EH (cell line): Measurements from ENCODE around the gene CENPB.

Experiments used
- DNase-seq: peaks from one replicate; pipeline ENCODE4 v3.0.0-alpha.2; 2015; ENCODE audit warnings: low read depth

CENPB gene

DNA sequence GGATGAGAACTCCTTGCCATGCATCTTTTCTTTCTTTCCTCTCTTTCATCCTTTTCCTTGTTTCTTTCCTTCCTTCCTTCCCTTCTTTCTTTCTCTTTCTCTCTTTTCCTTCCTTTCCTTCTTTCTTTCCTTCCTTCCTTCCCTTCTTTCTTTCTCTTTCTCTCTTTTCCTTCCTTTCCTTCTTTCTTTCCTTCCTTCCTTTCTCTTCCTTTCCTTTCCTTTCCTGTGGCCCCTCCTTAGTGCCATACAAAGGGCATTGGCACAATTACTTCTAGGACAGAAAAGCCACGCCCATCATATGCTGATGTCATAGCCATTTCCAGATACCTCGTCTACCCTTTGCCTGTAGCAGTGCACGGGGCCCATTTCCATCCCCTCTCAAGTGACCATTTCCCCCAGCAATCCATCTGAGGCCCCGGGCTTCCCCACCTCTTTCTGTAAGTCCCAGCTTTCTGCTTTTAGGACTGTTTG is 2.2 kb upstream of the CENPB start:
- DNase-seq: no peak

DNA sequence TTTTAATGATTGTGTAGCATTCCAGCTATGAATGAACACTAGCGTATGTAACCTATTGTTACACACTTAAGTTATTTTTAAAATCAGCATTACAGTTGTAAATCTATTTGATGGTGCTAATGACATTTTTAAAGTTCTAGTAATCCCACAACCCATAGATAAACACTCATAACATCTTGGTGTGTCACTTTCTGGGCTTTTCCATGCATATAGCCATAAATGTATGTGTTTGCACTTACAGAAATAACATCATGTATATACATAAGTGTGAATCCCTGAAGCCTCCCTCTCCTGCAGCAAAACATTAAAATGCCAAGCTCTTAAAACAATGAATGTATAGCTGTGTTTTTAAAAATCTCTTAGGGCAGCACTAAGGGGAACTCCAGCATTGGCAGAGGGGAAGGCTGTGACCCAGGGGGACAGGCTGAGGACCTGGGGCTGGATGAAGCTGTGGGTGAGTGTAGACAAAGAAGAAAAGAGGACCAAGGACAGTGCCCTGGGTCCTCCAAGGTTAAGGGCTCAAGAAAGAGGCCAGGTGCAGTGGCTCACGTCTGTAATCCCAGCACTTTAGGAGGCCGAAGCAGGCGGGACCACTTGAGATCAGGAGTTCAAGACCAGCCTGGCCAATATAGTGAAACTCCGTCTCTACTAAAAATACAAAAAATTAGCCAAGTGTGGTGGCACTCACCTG is 929 bp upstream of the CENPB start:
- DNase-seq: no peak

GRCh38 chr20:3786126-3786484 is 435 bp downstream of the CENPB start:
- DNase-seq: peak; percentile 64

GRCh38 chr20:3785240-3786125 is 1.1 kb downstream of the CENPB start:
- DNase-seq: peak; percentile 46

DNA sequence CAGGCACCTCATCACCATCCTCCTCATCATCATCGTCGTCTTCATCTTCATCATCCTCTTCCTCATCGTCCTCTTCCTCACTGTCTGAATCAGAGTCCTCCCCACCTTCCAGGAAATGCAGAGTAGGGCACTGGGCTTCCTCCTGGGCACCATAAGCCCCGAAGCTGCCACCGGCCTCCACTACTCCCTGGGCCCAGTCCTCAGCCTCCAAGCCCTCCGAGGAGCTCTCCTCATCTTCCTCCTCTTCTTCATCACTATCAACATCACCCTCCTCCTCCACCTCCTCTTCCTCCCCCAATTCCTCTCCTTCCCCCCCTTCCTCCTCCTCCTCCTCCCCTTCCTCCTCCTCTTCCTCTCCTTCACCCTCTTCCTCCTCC is 1.7 kb downstream of the CENPB start:
- no peak for DNase-seq

GRCh38 chr20:3784216-3784853 is 2.2 kb downstream of the CENPB start:
- no peak for DNase-seq

DNA sequence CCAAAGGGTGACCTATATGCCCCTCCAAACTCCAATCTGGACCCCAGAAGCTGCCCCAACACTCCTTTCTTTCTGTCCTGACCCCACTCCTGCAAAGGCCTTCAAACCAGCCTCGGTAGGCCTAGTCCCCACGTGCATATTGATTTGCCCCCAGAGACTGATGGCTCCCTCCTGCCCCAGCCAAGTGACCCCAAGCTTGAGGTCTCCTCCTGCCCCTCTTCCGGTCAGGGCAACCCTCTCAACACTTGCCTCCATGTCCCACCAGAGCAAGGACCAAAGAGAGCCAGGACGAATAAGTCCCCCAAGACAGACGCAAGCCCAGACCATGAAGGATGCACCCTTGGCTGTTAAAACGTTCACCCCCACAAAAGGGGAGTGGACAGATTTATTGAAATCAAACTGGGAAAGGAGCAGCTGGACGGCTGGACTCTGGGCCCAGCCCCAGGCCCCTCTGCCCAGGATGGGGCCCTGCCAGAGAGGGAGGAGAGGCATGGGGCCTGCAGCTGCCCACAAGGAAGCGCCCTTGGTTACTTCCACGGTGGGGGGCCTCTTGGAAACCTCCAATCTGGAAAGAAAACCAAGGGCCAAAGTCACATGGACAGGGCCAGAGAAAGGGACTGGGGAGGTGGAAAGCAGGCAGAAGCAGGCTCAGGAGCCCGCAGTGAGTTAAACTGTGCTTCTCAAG is 2.9 kb downstream of the CENPB start:
- DNase-seq: no peak

DNA sequence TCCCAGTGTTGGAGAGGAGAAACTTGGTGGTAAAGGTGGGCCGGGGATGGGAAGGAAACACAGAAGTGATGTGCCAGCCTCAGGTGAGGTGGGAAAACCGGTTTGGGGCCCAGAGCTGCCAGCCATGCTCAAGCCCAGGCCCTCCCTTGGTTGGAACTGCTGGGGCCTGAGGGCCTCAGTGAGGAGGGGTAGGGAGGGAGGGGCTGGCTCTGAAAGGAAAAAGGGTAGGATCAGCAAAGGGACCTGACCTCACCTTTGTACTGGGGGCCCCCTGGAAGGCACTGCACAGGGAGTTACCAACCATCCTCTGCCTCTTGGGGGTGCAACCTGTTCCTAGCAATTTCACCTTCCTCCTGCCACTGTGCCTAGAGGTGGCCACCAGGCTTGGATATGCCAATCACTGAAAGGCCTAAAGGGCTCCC is 3.5 kb downstream of the CENPB start:
- no peak for DNase-seq

- no peak for DNase-seq
Observed at GRCh38 chr20:3782597-3782996, 3.9 kb downstream of the CENPB start.

GRCh38 chr20:3781153-3781910 is 5.2 kb downstream of the CENPB start, which contains the start of gene SPEF1:
SPEF1 (minus strand) TSS chr20:3781448; CDS start chr20:3781287, 161 bp downstream.
- peak; percentile 98 for DNase-seq

- DNase-seq: no peak
Observed at GRCh38 chr20:3778976-3779375, 7.6 kb downstream of the CENPB start.

DNA sequence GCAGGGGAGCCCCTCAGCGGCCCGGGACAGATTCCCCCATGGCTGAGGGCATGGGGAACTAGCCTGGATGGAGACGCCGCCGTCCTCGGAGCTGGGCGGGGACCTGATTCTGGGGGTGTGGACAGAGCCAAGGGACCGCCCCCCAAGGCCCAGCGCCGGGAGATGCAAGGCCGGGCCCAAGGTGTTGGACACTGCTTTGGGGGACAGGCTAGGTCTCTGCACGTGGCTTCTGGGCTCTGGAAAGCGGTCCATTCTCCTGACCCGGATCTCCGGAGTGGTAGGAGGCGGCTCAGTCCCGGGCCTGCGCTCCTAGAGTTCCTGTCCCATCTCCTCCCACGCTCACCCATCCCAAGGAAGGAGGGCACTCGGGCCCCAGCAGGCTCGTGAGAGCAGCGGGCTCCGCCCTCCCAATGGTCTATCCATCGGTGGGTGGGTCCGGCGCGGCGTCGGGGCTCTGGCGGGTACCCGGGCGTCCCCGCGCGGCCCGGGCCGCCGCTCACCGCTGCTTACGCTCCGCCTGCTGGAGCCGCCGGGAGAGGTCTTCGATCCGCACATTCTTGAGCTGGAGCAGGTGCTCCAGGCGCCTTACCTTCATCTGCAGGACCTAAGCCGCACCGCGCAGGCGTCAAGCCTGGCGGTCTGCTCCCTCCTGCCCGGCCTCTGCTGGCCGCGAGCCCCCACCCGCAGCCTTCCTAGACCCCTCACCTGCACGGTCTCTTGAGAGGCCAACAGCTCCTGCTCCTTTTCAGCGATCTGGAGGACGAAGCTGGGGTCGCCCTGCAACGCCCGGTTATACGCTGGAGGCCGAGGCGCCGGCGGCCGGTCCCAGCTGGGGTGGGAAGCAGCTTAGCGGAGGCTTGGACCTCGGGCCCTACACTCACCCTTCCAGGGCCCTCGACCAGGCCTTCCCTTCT is 8.6 kb downstream of the CENPB start:
- peak; percentile 64 for DNase-seq

DNA sequence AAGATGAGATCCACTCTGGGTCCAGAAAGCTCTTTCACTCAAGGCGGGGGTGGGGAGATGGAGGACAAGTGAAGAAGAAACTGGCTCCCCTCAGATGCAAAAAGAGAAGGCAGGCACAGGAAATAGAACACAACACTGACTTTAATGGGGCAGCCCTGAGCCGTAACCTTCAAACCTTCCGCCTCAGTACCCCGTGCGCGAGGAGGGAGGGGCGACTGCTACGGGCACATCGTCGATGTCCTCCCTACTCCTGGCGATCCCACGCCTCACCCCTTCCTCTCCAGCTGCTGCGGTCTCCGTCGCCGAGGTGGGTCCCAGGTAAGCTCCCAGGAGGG is 9.2 kb downstream of the CENPB start:
- DNase-seq: no peak

- no peak for DNase-seq
Observed at GRCh38 chr20:3775457-3776108, 11.0 kb downstream of the CENPB start.

DNA sequence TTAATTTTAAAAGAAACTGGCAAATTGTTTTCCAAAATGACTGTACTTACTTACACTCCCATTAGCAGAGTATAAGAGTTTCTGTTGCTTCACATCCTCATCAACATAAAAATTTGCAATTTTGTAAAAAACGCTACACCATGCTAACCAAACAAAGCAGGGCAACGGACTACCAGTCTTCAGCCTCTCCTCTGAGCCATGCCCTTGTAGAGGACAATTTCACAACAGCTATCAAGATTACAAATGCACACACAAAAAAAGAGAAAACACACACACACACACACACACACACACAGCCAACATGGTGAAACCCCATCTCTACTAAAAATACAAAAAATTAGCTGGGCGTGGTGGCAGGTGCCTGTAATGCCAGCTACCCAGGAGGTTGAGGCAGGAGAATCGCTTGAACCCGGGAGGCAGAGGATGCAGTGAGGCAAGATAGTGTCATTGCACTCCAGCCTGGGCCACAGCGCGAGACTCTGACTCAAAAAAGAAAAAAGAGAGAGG is 14.9 kb downstream of the CENPB start:
- no peak for DNase-seq

DNA sequence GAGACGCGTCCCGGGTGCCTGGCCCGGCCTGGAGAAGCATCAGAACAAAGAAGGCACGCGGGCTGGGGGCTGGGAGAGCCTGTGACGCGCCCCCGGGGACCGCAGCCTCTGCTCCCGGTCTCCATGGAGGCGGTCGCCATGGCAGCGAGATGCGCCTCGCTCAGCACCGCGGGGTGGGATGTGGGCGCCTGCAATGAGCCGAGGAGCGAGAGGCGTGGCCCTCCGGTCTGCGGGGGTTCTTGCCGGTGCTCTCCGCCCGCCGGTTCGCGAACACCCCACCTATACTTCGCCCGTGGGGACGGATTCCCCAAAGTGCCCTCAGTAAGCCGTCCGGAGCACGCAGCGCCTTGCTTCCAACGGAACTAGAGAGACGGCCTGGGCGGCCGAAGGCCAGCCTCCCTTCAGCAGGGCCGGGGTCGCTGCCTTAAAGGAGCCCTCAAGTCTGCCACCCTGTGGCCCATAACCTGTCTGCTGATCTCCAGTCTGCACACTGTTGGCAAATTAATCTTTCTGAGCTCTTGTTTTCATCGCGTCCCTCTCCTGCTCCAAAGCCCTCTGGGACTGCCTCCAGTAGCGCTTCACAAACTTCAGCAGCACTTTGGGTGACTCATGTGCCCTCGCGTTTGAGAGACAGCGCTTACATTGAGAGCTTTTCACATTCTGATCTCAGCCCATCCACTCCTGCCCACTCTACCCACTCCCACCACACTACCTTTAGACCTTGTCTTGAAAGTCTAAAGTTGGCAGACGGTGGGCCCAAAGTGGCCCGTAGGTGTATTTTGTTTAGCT is 18.0 kb downstream of the CENPB start:
- DNase-seq: peak; percentile 89

DNA sequence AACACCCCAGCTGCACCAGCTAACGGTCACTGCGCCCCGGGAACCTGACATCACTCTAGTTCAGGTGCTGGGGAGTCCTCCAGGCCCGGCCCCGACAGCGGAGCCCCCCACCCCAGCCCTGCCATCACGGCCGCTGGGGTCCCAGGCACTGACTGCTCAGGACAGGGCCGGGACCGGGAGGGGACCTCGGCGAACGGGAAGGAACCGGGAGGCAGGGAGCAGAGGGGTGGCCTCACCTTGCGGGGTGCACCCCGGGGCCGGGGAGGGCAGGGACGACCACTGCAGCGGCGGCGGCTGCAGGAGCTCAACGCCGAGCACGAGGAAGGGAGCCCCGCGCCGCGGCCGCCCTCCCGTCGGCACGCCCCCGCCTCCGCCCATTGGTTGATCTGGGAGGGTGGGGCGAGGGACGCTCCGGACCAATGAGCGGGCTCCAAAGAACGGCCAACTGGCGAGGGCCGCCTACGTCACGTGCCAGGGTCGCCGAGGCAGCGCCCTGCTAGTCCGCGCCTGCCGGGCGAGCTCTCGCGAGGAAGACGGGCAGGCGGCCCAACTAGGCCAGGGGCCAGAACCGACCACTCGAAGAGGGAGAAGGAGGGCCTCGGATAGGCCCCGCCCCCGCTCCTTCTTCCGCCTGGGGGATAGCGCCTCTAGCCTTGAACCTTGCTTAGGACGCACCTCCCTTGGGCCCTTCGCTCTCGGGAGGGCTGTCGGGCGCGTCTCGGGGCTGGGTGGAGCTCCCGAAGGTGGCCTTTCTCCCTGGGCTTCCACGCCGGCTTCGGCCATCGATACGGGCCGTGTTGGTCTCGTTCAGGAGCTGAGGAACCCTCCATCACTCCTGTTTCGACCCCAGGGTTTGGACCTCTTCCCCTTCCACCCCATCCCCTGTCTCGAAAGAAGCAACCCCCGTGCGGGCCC is 18.9 kb downstream of the CENPB start, which contains the start of gene ADISSP:
ADISSP (minus strand) TSS at position 327 of the 915 bp plus-strand sequence. CDS start 7,653 bp downstream, outside the sequence.
- peak; percentile 98 for DNase-seq

GRCh38 chr20:3767110-3767426 is 19.5 kb downstream of the CENPB start:
- DNase-seq: peak; percentile 25
